Cardiac muscle cell (in vitro differentiated cells and primary cell): ENCODE measurements around the gene KRTAP4-16. TPM values are rescaled to one million over a fixed set of nuclear protein-coding genes. Genes with fewer than 3 reads are reported as not detected.
"Not testable (repeated sequence)": the region's sequence is repeated elsewhere in the genome, so short reads cannot be mapped to it uniquely, and the experiment has no call there.

Experiments used
- DNase-seq, 2 donors: peaks; one replicate each; pipeline versions ENCODE4 v3.0.0 to v3.0.0-alpha.2; 2010 to 2017; ENCODE audit warnings: low read depth in 1 of 2, low spot score in 1 of 2
- H3K27ac ChIP-seq: fragments of 200-600 bp; sonication (generic); 2 replicates; pipeline ENCODE4 v1.5.1; 2016
- H3K27me3 ChIP-seq: fragments of 200-600 bp; sonication (generic); 2 replicates; pipeline ENCODE4 v1.6.0; 2016; ENCODE audit warnings: control low read depth
- H3K36me3 ChIP-seq: fragments of 200-600 bp; sonication (generic); 2 replicates; pipeline ENCODE4 v1.5.1; 2016; ENCODE audit warnings: control low read depth
- H3K4me1 ChIP-seq: fragments of 200-600 bp; sonication (generic); 2 replicates; pipeline ENCODE4 v1.8.1; 2017; ENCODE audit warnings: low read depth, mild to moderate bottlenecking, mixed run types
- H3K4me3 ChIP-seq: fragments of 200-600 bp; sonication (generic); 2 replicates; pipeline ENCODE4 v1.5.1; 2016; ENCODE audit warnings: mild to moderate bottlenecking
- H3K9me3 ChIP-seq: fragments of 200-600 bp; sonication (generic); 2 replicates; pipeline ENCODE4 v1.5.1; 2017; ENCODE audit warnings: low read depth, mild to moderate bottlenecking, control low read depth
- CTCF ChIP-seq: IDR thresholded peaks from 2 replicates; pipeline ENCODE4 v1.5.1; 2012; ENCODE audit warnings: low read depth, mild to moderate bottlenecking, low read length
- polyA plus RNA-seq: library from polyadenylated mRNA; unstranded; fragments of >200 nt; fragmentation: Nextera tagmentation; extraction: Ambion mirVana; gene quantifications from 2 replicates; pipeline ENCODE4 v1.2.1, GENCODE V29; 2016
- total RNA-seq: library from RNA; depleted of rRNA; stranded (reverse); fragments of >200 nt; gene quantifications from 2 replicates; pipeline ENCODE4 v1.2.3, GENCODE V29; 2016

Gene KRTAP4-16
- total and polyA plus RNA-seq, 2 experiments from 2014 or later: not detected

DNA sequence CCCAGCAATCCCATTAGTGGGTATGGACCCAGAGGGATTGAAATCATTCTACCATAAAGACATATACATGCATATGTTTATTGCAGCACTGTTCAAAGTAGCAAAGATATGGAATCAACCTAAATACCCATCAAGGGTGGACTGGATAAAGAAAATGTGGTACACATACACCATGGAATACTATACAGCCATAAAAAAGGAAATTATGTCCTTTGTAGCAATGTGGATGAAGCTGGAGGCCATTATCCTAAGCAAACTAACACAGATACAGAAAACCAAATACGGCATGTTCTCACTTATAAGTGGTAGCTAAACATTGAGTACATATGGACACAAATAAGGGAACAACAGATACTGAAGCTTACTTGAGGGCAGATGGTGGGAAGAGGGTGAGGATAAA lies 44.5 kb downstream of the KRTAP4-16 start:
- Histone ChIP-seq H3K4me3 (no peak overlapping the region), H3K27ac (no peak overlapping the region), H3K36me3 (no peaks in the 10 kb centered on the region), H3K9me3 (no peaks in the 10 kb centered on the region), H3K4me1 (no peaks in the 10 kb centered on the region), H3K27me3 (no peaks in the 10 kb centered on the region)
- no peak for TF ChIP-seq CTCF
- DNase-seq: no peak

DNA sequence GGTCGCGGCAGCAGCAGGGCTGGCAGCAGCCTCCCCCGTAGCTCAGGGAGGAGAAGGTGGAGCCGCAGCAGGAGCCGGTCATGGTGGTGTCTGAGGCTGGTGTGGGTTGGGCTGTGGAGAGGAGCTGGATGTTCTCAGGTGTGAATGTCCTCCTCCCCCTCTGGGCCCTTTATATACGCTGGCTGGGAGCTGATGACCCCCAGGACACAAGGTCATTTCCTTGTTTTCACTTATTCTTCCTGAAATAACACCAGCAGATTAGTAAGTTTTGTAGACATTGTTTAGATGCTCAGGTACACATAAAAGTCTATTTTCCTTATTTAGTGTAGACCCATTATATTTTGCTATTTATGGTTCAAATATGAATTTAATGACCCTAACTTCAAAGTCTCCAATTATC lies 46.9 kb downstream of the KRTAP4-16 start, which contains the start of gene KRTAP2-2:
TSS of gene KRTAP2-2 (minus strand) at position 101 of the 400 bp plus-strand sequence. CDS start at position 82, 19 bp downstream.
- H3K27me3 ChIP-seq, DNase-seq, H3K9me3 ChIP-seq: not testable (repeated sequence)

DNA sequence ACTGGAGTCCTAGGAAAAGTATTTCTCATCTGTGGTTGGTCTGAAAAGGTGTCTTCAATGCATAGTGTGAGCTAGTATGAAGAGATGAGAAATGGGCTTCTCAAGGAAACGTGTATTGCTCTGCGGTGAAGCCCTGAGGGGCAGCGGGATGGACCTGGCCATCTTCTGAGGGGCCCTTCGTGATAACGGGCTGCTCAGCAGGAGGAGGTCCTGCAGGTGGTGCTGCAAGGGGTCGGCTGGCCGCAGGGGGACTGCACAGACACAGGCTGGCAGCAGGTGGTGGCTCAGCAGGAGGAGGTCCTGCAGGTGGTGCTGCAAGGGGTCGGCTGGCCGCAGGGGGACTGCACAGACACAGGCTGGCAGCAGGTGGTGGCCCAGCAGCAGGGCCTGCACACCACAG lies 47.5 kb downstream of the KRTAP4-16 start:
- H3K4me1 ChIP-seq, H3K4me3 ChIP-seq, H3K27ac ChIP-seq, H3K9me3 ChIP-seq, DNase-seq, H3K36me3 ChIP-seq, H3K27me3 ChIP-seq: not testable (repeated sequence)

More for the DNA sequence above, 46.9 kb downstream of the KRTAP4-16 start, which contains the start of gene KRTAP2-2:
- H3K36me3 ChIP-seq, H3K27ac ChIP-seq, H3K4me1 ChIP-seq, H3K4me3 ChIP-seq: not testable (repeated sequence)

- DNase-seq: no peak
- H3K9me3 ChIP-seq: no peaks in the 10 kb centered on the region
- no peaks in the 10 kb centered on the region for H3K4me1 ChIP-seq
- H3K27me3 ChIP-seq: no peaks in the 10 kb centered on the region
- H3K36me3 ChIP-seq: no peaks in the 10 kb centered on the region
- no peak overlapping the region for H3K4me3 ChIP-seq
- no peak for TF ChIP-seq CTCF
- H3K27ac ChIP-seq: no peak overlapping the region
Measured at GRCh38 chr17:41054025-41054424, 48.0 kb downstream of the KRTAP4-16 start.

DNA sequence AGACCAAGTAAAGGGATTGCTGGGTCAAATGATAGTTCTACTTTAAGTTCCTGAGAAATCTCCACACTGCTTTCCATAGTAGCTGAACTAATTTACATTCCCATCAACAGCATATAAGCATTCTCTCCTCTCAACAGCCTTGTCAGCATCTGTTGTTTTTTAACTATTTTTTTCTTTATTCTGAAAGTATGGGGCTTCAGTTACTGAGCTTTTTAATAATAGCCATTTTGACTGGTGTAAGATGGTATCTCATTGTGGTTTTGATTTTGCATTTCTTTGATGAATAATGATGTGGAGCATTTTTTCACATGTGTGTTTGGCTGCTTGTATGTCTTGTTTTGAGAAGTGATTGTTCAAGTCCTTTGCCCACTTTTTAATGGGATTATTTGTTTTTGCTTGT lies 49.4 kb downstream of the KRTAP4-16 start:
- DNase-seq: no peak
- no peak for TF ChIP-seq CTCF
- Histone ChIP-seq H3K4me3 (no peak overlapping the region), H3K9me3 (no peaks in the 10 kb centered on the region), H3K36me3 (no peaks in the 10 kb centered on the region), H3K27me3 (no peaks in the 10 kb centered on the region), H3K4me1 (no peaks in the 10 kb centered on the region), H3K27ac (no peak overlapping the region)

Other genes starting within 250 kb of the KRTAP4-16 start
Only the 30 nearest of the 39 such genes appear.
- not detected in 2 replicates for gene KRT39, start 135.3 kb downstream of the KRTAP4-16 start, total RNA-seq
- not detected in 2 replicates for gene KRT39, start 135.3 kb downstream of the KRTAP4-16 start, polyA plus RNA-seq
- not detected in 2 replicates for gene KRT40, start 117.9 kb downstream of the KRTAP4-16 start, total RNA-seq
- not detected in 2 replicates for gene KRT40, start 117.9 kb downstream of the KRTAP4-16 start, polyA plus RNA-seq
- not detected in 2 replicates for gene KRTAP3-3, start 108.0 kb downstream of the KRTAP4-16 start, total RNA-seq
- gene KRTAP3-3, start 108.0 kb downstream of the KRTAP4-16 start, polyA plus RNA-seq: not detected in 2 replicates
- not detected in 2 replicates for gene KRTAP3-2, start 102.3 kb downstream of the KRTAP4-16 start, total RNA-seq
- not detected in 2 replicates for gene KRTAP3-2, start 102.3 kb downstream of the KRTAP4-16 start, polyA plus RNA-seq
- not detected in 2 replicates for gene KRTAP3-1, start 93.1 kb downstream of the KRTAP4-16 start, total RNA-seq
- gene KRTAP3-1, start 93.1 kb downstream of the KRTAP4-16 start, polyA plus RNA-seq: not detected in 2 replicates
- not detected in 2 replicates for gene KRTAP1-5, start 75.0 kb downstream of the KRTAP4-16 start, total RNA-seq
- not detected in 2 replicates for gene KRTAP1-5, start 75.0 kb downstream of the KRTAP4-16 start, polyA plus RNA-seq
- gene KRTAP1-4, start 72.0 kb downstream of the KRTAP4-16 start, total RNA-seq: not detected in 2 replicates
- not detected in 2 replicates for gene KRTAP1-4, start 72.0 kb downstream of the KRTAP4-16 start, polyA plus RNA-seq
- not detected in 2 replicates for gene KRTAP1-3, start 67.3 kb downstream of the KRTAP4-16 start, total RNA-seq
- gene KRTAP1-3, start 67.3 kb downstream of the KRTAP4-16 start, polyA plus RNA-seq: not detected in 2 replicates
- not detected in 2 replicates for gene KRTAP1-1, start 60.8 kb downstream of the KRTAP4-16 start, total RNA-seq
- gene KRTAP1-1, start 60.8 kb downstream of the KRTAP4-16 start, polyA plus RNA-seq: not detected in 2 replicates
- gene KRTAP2-1, start 54.9 kb downstream of the KRTAP4-16 start, total RNA-seq: not detected in 2 replicates
- not detected in 2 replicates for gene KRTAP2-1, start 54.9 kb downstream of the KRTAP4-16 start, polyA plus RNA-seq
- not detected in 2 replicates for gene KRTAP2-2, start 47.0 kb downstream of the KRTAP4-16 start, total RNA-seq
- not detected in 2 replicates for gene KRTAP2-2, start 47.0 kb downstream of the KRTAP4-16 start, polyA plus RNA-seq
- not detected in 2 replicates for gene KRTAP2-3, start 42.1 kb downstream of the KRTAP4-16 start, total RNA-seq
- not detected in 2 replicates for gene KRTAP2-3, start 42.1 kb downstream of the KRTAP4-16 start, polyA plus RNA-seq
- not detected in 2 replicates for gene KRTAP2-4, start 36.3 kb downstream of the KRTAP4-16 start, total RNA-seq
- gene KRTAP2-4, start 36.3 kb downstream of the KRTAP4-16 start, polyA plus RNA-seq: not detected in 2 replicates
- not detected in 2 replicates for gene KRTAP4-7, start 18.1 kb downstream of the KRTAP4-16 start, total RNA-seq
- gene KRTAP4-7, start 18.1 kb downstream of the KRTAP4-16 start, polyA plus RNA-seq: not detected in 2 replicates
- not detected in 2 replicates for gene KRTAP4-8, start 4.1 kb downstream of the KRTAP4-16 start, total RNA-seq
- gene KRTAP4-8, start 4.1 kb downstream of the KRTAP4-16 start, polyA plus RNA-seq: not detected in 2 replicates
- gene KRTAP4-9, start 3.2 kb upstream of the KRTAP4-16 start, total RNA-seq: not detected in 2 replicates
- gene KRTAP4-9, start 3.2 kb upstream of the KRTAP4-16 start, polyA plus RNA-seq: not detected in 2 replicates
- gene KRTAP4-11, start 16.2 kb upstream of the KRTAP4-16 start, total RNA-seq: not detected in 2 replicates
- not detected in 2 replicates for gene KRTAP4-11, start 16.2 kb upstream of the KRTAP4-16 start, polyA plus RNA-seq
- gene KRTAP4-12, start 22.0 kb upstream of the KRTAP4-16 start, total RNA-seq: not detected in 2 replicates
- not detected in 2 replicates for gene KRTAP4-12, start 22.0 kb upstream of the KRTAP4-16 start, polyA plus RNA-seq
- not detected in 2 replicates for gene KRTAP4-6, start 38.3 kb upstream of the KRTAP4-16 start, total RNA-seq
- gene KRTAP4-6, start 38.3 kb upstream of the KRTAP4-16 start, polyA plus RNA-seq: not detected in 2 replicates
- gene KRTAP4-5, start 47.6 kb upstream of the KRTAP4-16 start, total RNA-seq: not detected in 2 replicates
- not detected in 2 replicates for gene KRTAP4-5, start 47.6 kb upstream of the KRTAP4-16 start, polyA plus RNA-seq
- gene KRTAP4-4, start 58.5 kb upstream of the KRTAP4-16 start, total RNA-seq: not detected in 2 replicates
- not detected in 2 replicates for gene KRTAP4-4, start 58.5 kb upstream of the KRTAP4-16 start, polyA plus RNA-seq
- gene KRTAP4-3, start 66.0 kb upstream of the KRTAP4-16 start, total RNA-seq: not detected in 2 replicates
- not detected in 2 replicates for gene KRTAP4-3, start 66.0 kb upstream of the KRTAP4-16 start, polyA plus RNA-seq
- not detected in 2 replicates for gene KRTAP4-2, start 76.0 kb upstream of the KRTAP4-16 start, total RNA-seq
- not detected in 2 replicates for gene KRTAP4-2, start 76.0 kb upstream of the KRTAP4-16 start, polyA plus RNA-seq
- not detected in 2 replicates for gene KRTAP4-1, start 82.7 kb upstream of the KRTAP4-16 start, total RNA-seq
- not detected in 2 replicates for gene KRTAP4-1, start 82.7 kb upstream of the KRTAP4-16 start, polyA plus RNA-seq
- not detected in 2 replicates for gene KRTAP9-1, start 87.7 kb upstream of the KRTAP4-16 start, total RNA-seq
- not detected in 2 replicates for gene KRTAP9-1, start 87.7 kb upstream of the KRTAP4-16 start, polyA plus RNA-seq
- gene KRTAP9-2, start 124.4 kb upstream of the KRTAP4-16 start, total RNA-seq: not detected in 2 replicates
- not detected in 2 replicates for gene KRTAP9-2, start 124.4 kb upstream of the KRTAP4-16 start, polyA plus RNA-seq
- gene KRTAP9-3, start 130.2 kb upstream of the KRTAP4-16 start, total RNA-seq: not detected in 2 replicates
- gene KRTAP9-3, start 130.2 kb upstream of the KRTAP4-16 start, polyA plus RNA-seq: not detected in 2 replicates
- gene KRTAP9-8, start 135.8 kb upstream of the KRTAP4-16 start, total RNA-seq: not detected in 2 replicates
- gene KRTAP9-8, start 135.8 kb upstream of the KRTAP4-16 start, polyA plus RNA-seq: not detected in 2 replicates
- gene KRTAP9-4, start 147.5 kb upstream of the KRTAP4-16 start, total RNA-seq: not detected in 2 replicates
- gene KRTAP9-4, start 147.5 kb upstream of the KRTAP4-16 start, polyA plus RNA-seq: not detected in 2 replicates
- not detected in 2 replicates for gene KRTAP9-9, start 153.2 kb upstream of the KRTAP4-16 start, total RNA-seq
- not detected in 2 replicates for gene KRTAP9-9, start 153.2 kb upstream of the KRTAP4-16 start, polyA plus RNA-seq